Measurements from ENCODE around the gene ZNF827. TPM values are rescaled to one million over a fixed set of nuclear protein-coding genes. Genes with fewer than 3 reads are reported as not detected.

Gene ZNF827
- total RNA-seq, 3 donors from 2014 or later: 18.6 to 21.1 (median 19.0) TPM

DNA sequence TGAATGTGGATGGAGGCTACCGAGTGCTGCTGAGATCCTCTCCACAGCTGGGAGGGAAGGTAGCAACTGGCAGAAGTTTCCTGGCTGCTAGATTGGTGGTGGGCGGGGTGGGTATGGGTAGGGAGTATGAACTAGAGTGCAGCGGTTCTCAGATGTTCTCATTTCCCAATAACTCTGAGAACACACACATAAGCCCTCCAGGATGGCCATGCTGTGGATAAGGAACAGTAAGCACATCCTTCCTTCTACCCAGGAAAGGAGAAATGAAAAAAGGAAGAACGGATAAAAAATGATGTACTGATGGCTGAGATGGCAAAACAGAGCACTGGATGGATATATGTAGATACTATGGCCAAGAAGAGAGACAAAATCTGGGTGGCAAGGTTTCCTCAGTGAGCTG is 116.0 kb downstream of the ZNF827 start:
- TF ChIP-seq POLR2A (IDR thresholded peaks at IDR 0.05) (no peak), POLR2AphosphoS5 (IDR thresholded peaks at IDR 0.05) (no peak)
- TF ChIP-seq, protein P1, sequence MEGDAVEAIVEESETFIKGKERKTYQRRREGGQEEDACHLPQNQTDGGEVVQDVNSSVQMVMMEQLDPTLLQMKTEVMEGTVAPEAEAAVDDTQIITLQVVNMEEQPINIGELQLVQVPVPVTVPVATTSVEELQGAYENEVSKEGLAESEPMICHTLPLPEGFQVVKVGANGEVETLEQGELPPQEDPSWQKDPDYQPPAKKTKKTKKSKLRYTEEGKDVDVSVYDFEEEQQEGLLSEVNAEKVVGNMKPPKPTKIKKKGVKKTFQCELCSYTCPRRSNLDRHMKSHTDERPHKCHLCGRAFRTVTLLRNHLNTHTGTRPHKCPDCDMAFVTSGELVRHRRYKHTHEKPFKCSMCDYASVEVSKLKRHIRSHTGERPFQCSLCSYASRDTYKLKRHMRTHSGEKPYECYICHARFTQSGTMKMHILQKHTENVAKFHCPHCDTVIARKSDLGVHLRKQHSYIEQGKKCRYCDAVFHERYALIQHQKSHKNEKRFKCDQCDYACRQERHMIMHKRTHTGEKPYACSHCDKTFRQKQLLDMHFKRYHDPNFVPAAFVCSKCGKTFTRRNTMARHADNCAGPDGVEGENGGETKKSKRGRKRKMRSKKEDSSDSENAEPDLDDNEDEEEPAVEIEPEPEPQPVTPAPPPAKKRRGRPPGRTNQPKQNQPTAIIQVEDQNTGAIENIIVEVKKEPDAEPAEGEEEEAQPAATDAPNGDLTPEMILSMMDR (IDR thresholded peaks at IDR 0.05): no peak
- no peaks in the 10 kb centered on the region for H3K27me3 ChIP-seq
- no peaks in the 10 kb centered on the region for H3K9me3 ChIP-seq
- H3K4me1 ChIP-seq: no peaks in the 10 kb centered on the region
- no peak overlapping the region for H3K27ac ChIP-seq
- no peak overlapping the region for H3K4me3 ChIP-seq
- intact Hi-C loops (cut with DNase I; ENCODE audit: low total_unique reads): no loop called here
- peaks cover 4% of the 10 kb centered on the region for H3K36me3 ChIP-seq
- no peak for DNase-seq (ENCODE audit: low spot score in 2 of 2)

DNA sequence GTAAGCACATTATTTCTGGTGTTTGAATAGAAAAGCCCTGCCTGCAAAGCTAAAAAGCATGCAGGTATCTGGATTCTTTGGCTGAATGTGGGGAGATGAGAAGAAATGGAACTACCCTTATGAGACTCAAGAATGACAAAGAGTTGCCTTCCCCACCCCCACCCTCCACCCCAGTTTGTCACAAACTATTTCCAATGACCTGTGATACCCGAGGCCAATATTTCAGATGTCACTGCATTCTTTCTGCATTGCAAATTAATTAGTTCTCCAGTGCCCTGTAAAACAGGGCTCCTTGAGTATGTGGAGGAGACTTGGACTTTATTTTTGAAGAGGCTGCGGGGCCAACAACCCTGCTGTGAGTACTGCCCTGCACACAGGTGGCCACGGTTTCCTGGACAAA is 116.4 kb downstream of the ZNF827 start:
- no peaks in the 10 kb centered on the region for H3K4me1 ChIP-seq
- DNase-seq (ENCODE audit: low spot score in 2 of 2): no peak
- H3K9me3 ChIP-seq: no peaks in the 10 kb centered on the region
- H3K4me3 ChIP-seq: no peak overlapping the region
- peaks cover 4% of the 10 kb centered on the region for H3K36me3 ChIP-seq
- H3K27ac ChIP-seq: no peak overlapping the region
- intact Hi-C loops (cut with DNase I; ENCODE audit: low total_unique reads): no loop called here
- TF ChIP-seq, protein P1 (IDR thresholded peaks at IDR 0.05): no peak
- TF ChIP-seq POLR2AphosphoS5 (IDR thresholded peaks at IDR 0.05) (no peak), POLR2A (IDR thresholded peaks at IDR 0.05) (no peak)
- no peaks in the 10 kb centered on the region for H3K27me3 ChIP-seq

DNA sequence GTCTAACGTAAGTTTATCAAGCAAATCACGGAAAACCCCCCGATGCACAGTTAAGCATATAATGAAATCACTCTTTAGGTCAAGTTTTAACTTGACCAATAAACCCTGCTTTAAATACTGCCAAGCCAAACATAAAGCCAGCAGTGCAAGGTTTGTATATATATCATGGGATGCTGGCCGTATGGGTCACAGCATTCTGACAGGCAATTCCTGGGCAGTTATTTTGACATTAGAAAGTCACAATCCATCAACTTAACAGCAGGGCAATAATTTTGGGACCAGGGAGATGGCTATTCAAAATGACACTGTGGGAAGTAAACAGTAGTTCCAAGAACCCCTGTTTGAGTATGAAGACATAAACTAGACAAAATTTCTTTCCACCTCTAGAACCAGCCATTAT is 116.9 kb downstream of the ZNF827 start:
- no peak for TF ChIP-seq POLR2A (IDR thresholded peaks at IDR 0.05)
- no peak for TF ChIP-seq POLR2AphosphoS5 (IDR thresholded peaks at IDR 0.05)
- TF ChIP-seq, protein P1 (IDR thresholded peaks at IDR 0.05): no peak
- Histone ChIP-seq H3K27me3 (no peaks in the 10 kb centered on the region), H3K36me3 (peaks cover 4% of the 10 kb centered on the region), H3K4me3 (no peak overlapping the region), H3K4me1 (no peaks in the 10 kb centered on the region), H3K9me3 (no peaks in the 10 kb centered on the region), H3K27ac (no peak overlapping the region)
- intact Hi-C loops (cut with DNase I; ENCODE audit: low total_unique reads): no loop called here
- DNase-seq (ENCODE audit: low spot score in 2 of 2): no peak

DNA sequence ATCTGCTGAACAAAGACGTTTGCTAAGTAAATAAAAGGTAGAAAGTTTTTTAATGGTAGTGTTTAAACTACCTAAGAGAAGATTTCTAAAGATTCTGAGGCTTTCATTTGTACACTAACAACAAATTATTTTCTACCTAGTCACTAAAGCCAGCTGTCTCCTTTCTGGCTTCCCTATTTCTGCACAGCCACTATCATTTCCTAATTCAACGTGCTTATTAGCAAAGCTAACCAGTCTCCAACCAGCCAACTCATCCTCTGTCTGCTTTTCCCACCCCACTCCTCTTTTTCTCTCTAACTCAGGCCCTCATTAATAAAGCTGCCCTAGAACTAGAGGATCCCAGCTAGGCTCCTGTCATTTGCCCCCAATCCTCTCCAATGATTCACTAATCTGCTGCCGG is 118.2 kb downstream of the ZNF827 start:
- no peaks in the 10 kb centered on the region for H3K27me3 ChIP-seq
- no peak for DNase-seq (ENCODE audit: low spot score in 2 of 2)
- intact Hi-C loops (cut with DNase I; ENCODE audit: low total_unique reads): no loop called here
- H3K4me1 ChIP-seq: no peaks in the 10 kb centered on the region
- H3K27ac ChIP-seq: no peak overlapping the region
- H3K9me3 ChIP-seq: no peaks in the 10 kb centered on the region
- TF ChIP-seq POLR2AphosphoS5 (IDR thresholded peaks at IDR 0.05) (no peak), POLR2A (IDR thresholded peaks at IDR 0.05) (no peak)
- TF ChIP-seq, protein P1 (IDR thresholded peaks at IDR 0.05): no peak
- peaks cover 4% of the 10 kb centered on the region for H3K36me3 ChIP-seq
- H3K4me3 ChIP-seq: no peak overlapping the region

DNA sequence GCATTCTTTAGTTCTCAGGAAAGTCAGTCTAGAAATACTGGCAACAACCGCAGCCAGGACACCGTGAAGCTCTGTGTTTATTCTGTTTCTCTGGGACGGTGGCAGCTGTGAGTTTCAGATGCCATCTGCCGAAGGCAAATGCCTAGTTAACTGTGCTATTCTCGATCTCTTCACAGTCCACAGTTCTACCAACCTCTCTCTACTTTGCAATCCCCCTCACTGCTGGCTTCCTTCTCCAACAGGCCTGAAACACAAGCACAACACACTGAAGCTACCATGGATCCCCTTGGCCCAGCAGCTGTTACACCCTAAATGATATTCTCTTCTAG is 118.8 kb downstream of the ZNF827 start:
- H3K27ac ChIP-seq: no peak overlapping the region
- H3K9me3 ChIP-seq: no peaks in the 10 kb centered on the region
- H3K4me1 ChIP-seq: no peaks in the 10 kb centered on the region
- TF ChIP-seq POLR2A (IDR thresholded peaks at IDR 0.05) (no peak), POLR2AphosphoS5 (IDR thresholded peaks at IDR 0.05) (no peak)
- TF ChIP-seq, protein P1 (IDR thresholded peaks at IDR 0.05): no peak
- DNase-seq (ENCODE audit: low spot score in 2 of 2): no peak
- intact Hi-C loops (cut with DNase I; ENCODE audit: low total_unique reads): no loop called here
- H3K4me3 ChIP-seq: no peak overlapping the region
- H3K27me3 ChIP-seq: no peaks in the 10 kb centered on the region
- peaks cover 4% of the 10 kb centered on the region for H3K36me3 ChIP-seq
